ENCODE results near the gene TTC14.

TTC14 gene

GRCh38 chr3:180630371-180630770 lies 28.4 kb downstream of the TTC14 start:
- no peak for DNase-seq (ENCODE audit: low read depth)

GRCh38 chr3:180631317-180631716 lies 29.4 kb downstream of the TTC14 start:
- DNase-seq (ENCODE audit: low read depth): no peak

GRCh38 chr3:180633722-180634121 lies 31.8 kb downstream of the TTC14 start:
- DNase-seq (ENCODE audit: low read depth): no peak

GRCh38 chr3:180640987-180641386 lies 39.0 kb downstream of the TTC14 start:
- no peak for DNase-seq (ENCODE audit: low read depth)

DNA sequence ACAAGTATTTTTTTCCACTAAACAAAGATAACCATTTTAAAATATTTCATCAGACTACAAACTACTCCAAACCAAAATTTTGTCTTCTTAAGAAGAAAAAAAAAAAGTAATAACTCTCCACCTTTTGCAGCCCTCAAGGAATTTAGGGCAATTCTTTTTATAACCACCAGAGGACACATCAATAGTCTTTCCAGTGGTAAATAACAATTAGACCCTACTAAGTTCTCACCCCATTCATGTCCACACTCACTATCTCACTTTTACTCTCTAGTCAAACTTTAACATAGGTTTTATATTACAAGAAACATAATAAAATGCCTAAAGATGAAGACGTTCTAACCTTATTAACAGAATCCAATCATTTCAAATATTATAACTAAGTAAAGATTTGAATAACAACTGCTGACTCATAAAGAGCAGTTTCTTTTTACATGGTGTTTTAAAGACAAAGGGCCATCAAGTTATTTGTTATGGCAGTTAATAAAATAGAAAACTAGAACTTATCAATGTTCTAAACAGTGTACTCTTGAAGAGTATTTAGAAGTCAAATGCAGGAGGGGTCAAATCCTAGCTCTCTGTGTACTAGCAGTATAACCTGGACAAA lies 44.3 kb downstream of the TTC14 start:
- no peak for DNase-seq (ENCODE audit: low read depth)

- DNase-seq (ENCODE audit: low read depth): no peak
Measured at GRCh38 chr3:180656406-180656805, 54.4 kb downstream of the TTC14 start.

- no peak for DNase-seq (ENCODE audit: low read depth)
Measured at GRCh38 chr3:180657094-180657493, 55.1 kb downstream of the TTC14 start.

All from activated T-cell treated with anti-CD3 and anti-CD28 coated beads for 48 hours (primary cell).